HEK293 (cell line): ENCODE results near the gene ARHGAP15.

ENCODE experiments used
- CTCF ChIA-PET: fragments of 350-600 bp; formaldehyde crosslinking; extraction: SDS; loops from one replicate; lab custom pipeline; 2021; ENCODE audit warnings: antibody characterized with exemption; lab: Yijun Ruan, JAX
- POLR2A ChIA-PET: fragments of 300-600 bp; formaldehyde crosslinking; extraction: SDS; loops from one replicate; lab custom pipeline; 2020; ENCODE audit warnings: antibody characterized with exemption, inconsistent platforms; lab: Yijun Ruan, JAX
- H3K27ac ChIP-seq: fragments of 200-500 bp; sonication (Bioruptor generic); 2 replicates; pipeline ENCODE4 v1.5.1; 2014; ENCODE audit warnings: low read depth, low read length, control low read depth, inconsistent platforms; ENCODE audit errors: extremely low read depth
- H3K36me3 ChIP-seq, 2 experiments: fragments of 200-500 bp in 1 of 2; sonication (Bioruptor generic) in 1 of 2; 1 replicate in 1 of 2; 2 replicates in 1 of 2; pipeline ENCODE4 v1.5.1; 2014 to 2017; ENCODE audit warnings: inconsistent platforms in 2 of 2, low read length in 2 of 2; ENCODE audit not compliant: control insufficient read depth in 2 of 2, insufficient read depth in 1 of 2
- H3K4me1 ChIP-seq: fragments of 200-500 bp; sonication (Bioruptor generic); 2 replicates; pipeline ENCODE4 v1.5.1; 2014; ENCODE audit warnings: mild to moderate bottlenecking, low read length, inconsistent platforms; ENCODE audit not compliant: control insufficient read depth, insufficient read depth
- H3K4me3 ChIP-seq: 2 replicates; pipeline ENCODE4 v1.5.1; 2011; ENCODE audit warnings: low read depth, mild to moderate bottlenecking, control low read depth, low read length, moderate library complexity
- H3K9me3 ChIP-seq: fragments of 200-500 bp; sonication (Bioruptor generic); 2 replicates; pipeline ENCODE4 v1.5.1; 2014; ENCODE audit warnings: low read depth, low read length, inconsistent platforms; ENCODE audit not compliant: control insufficient read depth, insufficient read depth
- ATF2 ChIP-seq: fragments of 450-650 bp; formaldehyde crosslinking; IDR thresholded peaks from 2 replicates; pipeline ENCODE4 v1.5.1; 2016; ENCODE audit warnings: missing biosample characterization, missing genetic modification characterization, low read depth
- GLIS1 ChIP-seq: fragments of 450-650 bp; formaldehyde crosslinking; IDR thresholded peaks from 2 replicates; pipeline ENCODE4 v1.5.1; 2016; ENCODE audit warnings: missing biosample characterization, missing genetic modification characterization
- HOXC10 ChIP-seq: sonication (generic); formaldehyde crosslinking; IDR thresholded peaks from 2 replicates; pipeline ENCODE4 v1.8.1; 2023; ENCODE audit warnings: mild to moderate bottlenecking, missing genetic modification reagents
- KLF9 ChIP-seq: fragments of 450-650 bp; formaldehyde crosslinking; IDR thresholded peaks from 2 replicates; pipeline ENCODE4 v1.5.1; 2016; ENCODE audit warnings: missing biosample characterization, missing genetic modification characterization, low read depth
- SALL2 ChIP-seq: fragments of 450-650 bp; formaldehyde crosslinking; IDR thresholded peaks from 2 replicates; pipeline ENCODE4 v1.5.0; 2017; ENCODE audit warnings: missing biosample characterization, mild to moderate bottlenecking, missing genetic modification characterization, borderline replicate concordance
- SETDB1 ChIP-seq: IDR thresholded peaks from one replicate; pipeline ENCODE4 v1.6.1; 2017; ENCODE audit warnings: mild to moderate bottlenecking, low read length, moderate library complexity, mixed read lengths; ENCODE audit not compliant: insufficient read length
- ZBTB11 ChIP-seq: fragments of 450-650 bp; formaldehyde crosslinking; conservative IDR thresholded peaks from 2 replicates; pipeline ENCODE4 v1.5.1; 2016; ENCODE audit warnings: low read depth, missing biosample characterization, missing genetic modification characterization
- ZFP3 ChIP-seq: fragments of 450-650 bp; formaldehyde crosslinking; IDR thresholded peaks from 2 replicates; pipeline ENCODE4 v1.5.1; 2016; ENCODE audit warnings: low read depth, missing biosample characterization, missing genetic modification characterization
- ZFP37 ChIP-seq: fragments of 450-650 bp; formaldehyde crosslinking; IDR thresholded peaks from 2 replicates; pipeline ENCODE4 v1.5.1; 2016; ENCODE audit warnings: missing biosample characterization, missing genetic modification characterization
- ZNF335 ChIP-seq: fragments of 450-650 bp; formaldehyde crosslinking; conservative IDR thresholded peaks from 2 replicates; pipeline ENCODE4 v1.5.1; 2016; ENCODE audit warnings: missing biosample characterization, missing genetic modification characterization
- ZNF513 ChIP-seq: fragments of 450-650 bp; IDR thresholded peaks from 2 replicates; pipeline ENCODE4 v1.5.1; 2018; ENCODE audit warnings: missing biosample characterization, missing genetic modification characterization
- ZNF560 ChIP-seq: fragments of 450-650 bp; formaldehyde crosslinking; IDR thresholded peaks from 2 replicates; pipeline ENCODE4 v1.5.1; 2017; ENCODE audit warnings: missing biosample characterization, missing genetic modification characterization, borderline replicate concordance
- ZNF571 ChIP-seq: fragments of 450-650 bp; formaldehyde crosslinking; IDR thresholded peaks from 2 replicates; pipeline ENCODE4 v1.5.0; 2017; ENCODE audit warnings: missing biosample characterization, missing genetic modification characterization
- ZNF624 ChIP-seq: fragments of 450-650 bp; formaldehyde crosslinking; IDR thresholded peaks from 2 replicates; pipeline ENCODE4 v1.5.1; 2017; ENCODE audit warnings: missing biosample characterization, missing genetic modification characterization
- ZNF777 ChIP-seq: fragments of 450-650 bp; formaldehyde crosslinking; IDR thresholded peaks from 2 replicates; pipeline ENCODE4 v1.5.1; 2017; ENCODE audit warnings: missing biosample characterization, missing genetic modification characterization, borderline replicate concordance
- TF ChIP-seq, protein P1 (sequence below): IDR thresholded peaks from 2 replicates; pipeline ENCODE4 v1.6.1; 2011; ENCODE audit warnings: mild to moderate bottlenecking, low read depth, low read length, borderline replicate concordance
- TF ChIP-seq, protein P2 (sequence below): fragments of 450-650 bp; formaldehyde crosslinking; IDR thresholded peaks from 2 replicates; pipeline ENCODE4 v1.5.1; 2016; ENCODE audit warnings: missing biosample characterization, missing genetic modification characterization, borderline replicate concordance
- TF ChIP-seq, protein P3 (sequence below): fragments of 450-650 bp; formaldehyde crosslinking; IDR thresholded peaks from 2 replicates; pipeline ENCODE4 v1.5.1; 2016; ENCODE audit warnings: missing biosample characterization, missing genetic modification characterization

Gene ARHGAP15

GRCh38 chr2:143521396-143521795 is 392.2 kb downstream of the ARHGAP15 start:
- Histone ChIP-seq H3K36me3 (no peaks in the 10 kb centered on the region), H3K27ac (no peak overlapping the region)

More at GRCh38 chr2:143521396-143521795, 392.2 kb downstream of the ARHGAP15 start:
- POLR2A ChIA-PET: no interaction called here
- Histone ChIP-seq H3K4me1 (peaks cover 16% of the 10 kb centered on the region), H3K9me3 (no peaks in the 10 kb centered on the region), H3K4me3 (no peak overlapping the region)
- CTCF ChIA-PET: interaction anchor here (0.7 kb wide), 1 partner anchor 599 kb away, joined by 3 read pairs; no protein-coding TSS in a partner anchor
- TF ChIP-seq SALL2 (tag by site-specific recombination): no peak
- no peak for TF ChIP-seq ZNF777
- no peak for TF ChIP-seq ZFP3 (tag by site-specific recombination)
- no peak for TF ChIP-seq SETDB1
- TF ChIP-seq KLF9: no peak
- no peak for TF ChIP-seq ZNF335 (tag by site-specific recombination)
- TF ChIP-seq, protein P1, sequence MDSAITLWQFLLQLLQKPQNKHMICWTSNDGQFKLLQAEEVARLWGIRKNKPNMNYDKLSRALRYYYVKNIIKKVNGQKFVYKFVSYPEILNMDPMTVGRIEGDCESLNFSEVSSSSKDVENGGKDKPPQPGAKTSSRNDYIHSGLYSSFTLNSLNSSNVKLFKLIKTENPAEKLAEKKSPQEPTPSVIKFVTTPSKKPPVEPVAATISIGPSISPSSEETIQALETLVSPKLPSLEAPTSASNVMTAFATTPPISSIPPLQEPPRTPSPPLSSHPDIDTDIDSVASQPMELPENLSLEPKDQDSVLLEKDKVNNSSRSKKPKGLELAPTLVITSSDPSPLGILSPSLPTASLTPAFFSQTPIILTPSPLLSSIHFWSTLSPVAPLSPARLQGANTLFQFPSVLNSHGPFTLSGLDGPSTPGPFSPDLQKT: no peak
- no peak for TF ChIP-seq GLIS1
- TF ChIP-seq, protein P2, sequence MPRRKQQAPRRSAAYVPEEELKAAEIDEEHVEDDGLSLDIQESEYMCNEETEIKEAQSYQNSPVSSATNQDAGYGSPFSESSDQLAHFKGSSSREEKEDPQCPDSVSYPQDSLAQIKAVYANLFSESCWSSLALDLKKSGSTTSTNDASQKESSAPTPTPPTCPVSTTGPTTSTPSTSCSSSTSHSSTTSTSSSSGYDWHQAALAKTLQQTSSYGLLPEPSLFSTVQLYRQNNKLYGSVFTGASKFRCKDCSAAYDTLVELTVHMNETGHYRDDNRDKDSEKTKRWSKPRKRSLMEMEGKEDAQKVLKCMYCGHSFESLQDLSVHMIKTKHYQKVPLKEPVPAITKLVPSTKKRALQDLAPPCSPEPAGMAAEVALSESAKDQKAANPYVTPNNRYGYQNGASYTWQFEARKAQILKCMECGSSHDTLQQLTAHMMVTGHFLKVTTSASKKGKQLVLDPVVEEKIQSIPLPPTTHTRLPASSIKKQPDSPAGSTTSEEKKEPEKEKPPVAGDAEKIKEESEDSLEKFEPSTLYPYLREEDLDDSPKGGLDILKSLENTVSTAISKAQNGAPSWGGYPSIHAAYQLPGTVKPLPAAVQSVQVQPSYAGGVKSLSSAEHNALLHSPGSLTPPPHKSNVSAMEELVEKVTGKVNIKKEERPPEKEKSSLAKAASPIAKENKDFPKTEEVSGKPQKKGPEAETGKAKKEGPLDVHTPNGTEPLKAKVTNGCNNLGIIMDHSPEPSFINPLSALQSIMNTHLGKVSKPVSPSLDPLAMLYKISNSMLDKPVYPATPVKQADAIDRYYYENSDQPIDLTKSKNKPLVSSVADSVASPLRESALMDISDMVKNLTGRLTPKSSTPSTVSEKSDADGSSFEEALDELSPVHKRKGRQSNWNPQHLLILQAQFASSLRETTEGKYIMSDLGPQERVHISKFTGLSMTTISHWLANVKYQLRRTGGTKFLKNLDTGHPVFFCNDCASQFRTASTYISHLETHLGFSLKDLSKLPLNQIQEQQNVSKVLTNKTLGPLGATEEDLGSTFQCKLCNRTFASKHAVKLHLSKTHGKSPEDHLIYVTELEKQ (tag by site-specific recombination): no peak
- no peak for TF ChIP-seq ZNF624 (tag by site-specific recombination)
- no peak for TF ChIP-seq ATF2 (tag by site-specific recombination)
- TF ChIP-seq, protein P3, sequence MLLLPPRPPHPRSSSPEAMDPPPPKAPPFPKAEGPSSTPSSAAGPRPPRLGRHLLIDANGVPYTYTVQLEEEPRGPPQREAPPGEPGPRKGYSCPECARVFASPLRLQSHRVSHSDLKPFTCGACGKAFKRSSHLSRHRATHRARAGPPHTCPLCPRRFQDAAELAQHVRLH: no peak
- TF ChIP-seq ZNF513 (tag by site-specific recombination): no peak
- TF ChIP-seq ZNF571 (tag by site-specific recombination): no peak
- TF ChIP-seq ZNF560: no peak
- TF ChIP-seq ZFP37: no peak
- TF ChIP-seq ZBTB11: no peak
- no peak for TF ChIP-seq HOXC10 (CRISPR knock-in tag)
